ENCODE measurements around the gene CES4A. TPM values are rescaled to one million over a fixed set of nuclear protein-coding genes. Genes with fewer than 3 reads are reported as not detected.

The CES4A gene
- total and polyA plus RNA-seq, 2 of the 13 experiments (the other 11 are each of a cell fraction or from before 2014, with no cell fraction given), result 0.09 to 0.17 TPM

DNA sequence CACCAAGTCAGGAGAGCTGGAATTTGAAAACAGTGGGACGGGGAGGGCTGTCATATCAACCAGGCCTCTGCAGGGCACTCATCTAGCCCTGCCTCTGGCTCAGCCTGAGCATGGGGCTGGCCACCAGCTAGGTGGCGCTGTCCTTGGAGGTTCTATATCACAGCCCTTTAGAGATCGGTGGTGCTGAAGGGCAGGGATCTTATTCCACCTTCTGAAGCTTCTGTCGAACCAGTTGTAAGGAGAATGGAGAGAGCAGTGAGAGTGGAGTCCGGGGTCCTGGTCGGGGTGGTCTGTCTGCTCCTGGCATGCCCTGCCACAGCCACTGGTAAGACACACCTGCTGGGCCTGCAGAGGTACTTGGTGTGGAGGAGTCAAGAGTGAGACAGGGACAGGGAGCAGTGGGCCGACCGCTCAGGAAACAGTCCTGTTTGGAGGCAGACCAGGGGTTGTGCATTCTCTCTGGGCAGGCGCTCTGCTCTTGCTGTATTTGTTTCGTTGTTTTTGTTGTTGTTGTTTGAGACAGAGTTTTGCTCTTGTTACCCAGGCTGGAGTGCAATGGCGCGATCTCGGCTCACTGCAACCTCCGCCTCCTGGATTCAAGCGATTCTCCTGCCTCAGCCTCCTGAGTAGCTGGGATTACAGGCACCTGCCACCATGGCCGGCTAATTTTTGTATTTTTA lies 27.2 kb upstream of the CES4A start, which contains the start of gene CES3 (continued):
- no peak for TF ChIP-seq NFRKB (IDR thresholded peaks at IDR 0.05)
- TF ChIP-seq NR2F1 (CRISPR knock-in tag; IDR thresholded peaks at IDR 0.05), result no peak
- no peak for TF ChIP-seq KLF13 (CRISPR knock-in tag; IDR thresholded peaks at IDR 0.05)
- no peak for TF ChIP-seq SKI (IDR thresholded peaks at IDR 0.05; ENCODE audit: partially characterized antibody)
- TF ChIP-seq MTF1 (CRISPR knock-in tag; IDR thresholded peaks at IDR 0.05), result no peak
- TF ChIP-seq, protein P1, sequence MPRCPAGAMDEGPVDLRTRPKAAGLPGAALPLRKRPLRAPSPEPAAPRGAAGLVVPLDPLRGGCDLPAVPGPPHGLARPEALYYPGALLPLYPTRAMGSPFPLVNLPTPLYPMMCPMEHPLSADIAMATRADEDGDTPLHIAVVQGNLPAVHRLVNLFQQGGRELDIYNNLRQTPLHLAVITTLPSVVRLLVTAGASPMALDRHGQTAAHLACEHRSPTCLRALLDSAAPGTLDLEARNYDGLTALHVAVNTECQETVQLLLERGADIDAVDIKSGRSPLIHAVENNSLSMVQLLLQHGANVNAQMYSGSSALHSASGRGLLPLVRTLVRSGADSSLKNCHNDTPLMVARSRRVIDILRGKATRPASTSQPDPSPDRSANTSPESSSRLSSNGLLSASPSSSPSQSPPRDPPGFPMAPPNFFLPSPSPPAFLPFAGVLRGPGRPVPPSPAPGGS (CRISPR knock-in tag; IDR thresholded peaks at IDR 0.05), result no peak; the same call in 1 of the 2 replicates
- TF ChIP-seq PTBP1 (IDR thresholded peaks at IDR 0.05; ENCODE audit: low read depth, low read length, poor library complexity, severe bottlenecking), result no peak
- TF ChIP-seq HMG20A (CRISPR knock-in tag; IDR thresholded peaks at IDR 0.05; ENCODE audit: borderline replicate concordance), result 0 out of 2 replicates have a peak, but pooled peaks have one; percentile 11
- 0 out of 2 replicates have a peak, but pooled peaks have one; percentile 33 for TF ChIP-seq ZBTB7B (CRISPR knock-in tag; IDR thresholded peaks at IDR 0.05)
- no peak for TF ChIP-seq CEBPZ (IDR thresholded peaks at IDR 0.05; ENCODE audit: low read length)
- TF ChIP-seq CHD4 (IDR thresholded peaks at IDR 0.05; ENCODE audit: borderline replicate concordance, low read length), result no peak
- TF ChIP-seq ZC3H13 (CRISPR knock-in tag; IDR thresholded peaks at IDR 0.05), result no peak
- no peak for TF ChIP-seq ZNF549 (CRISPR knock-in tag; IDR thresholded peaks at IDR 0.05)
- TF ChIP-seq, protein P2, sequence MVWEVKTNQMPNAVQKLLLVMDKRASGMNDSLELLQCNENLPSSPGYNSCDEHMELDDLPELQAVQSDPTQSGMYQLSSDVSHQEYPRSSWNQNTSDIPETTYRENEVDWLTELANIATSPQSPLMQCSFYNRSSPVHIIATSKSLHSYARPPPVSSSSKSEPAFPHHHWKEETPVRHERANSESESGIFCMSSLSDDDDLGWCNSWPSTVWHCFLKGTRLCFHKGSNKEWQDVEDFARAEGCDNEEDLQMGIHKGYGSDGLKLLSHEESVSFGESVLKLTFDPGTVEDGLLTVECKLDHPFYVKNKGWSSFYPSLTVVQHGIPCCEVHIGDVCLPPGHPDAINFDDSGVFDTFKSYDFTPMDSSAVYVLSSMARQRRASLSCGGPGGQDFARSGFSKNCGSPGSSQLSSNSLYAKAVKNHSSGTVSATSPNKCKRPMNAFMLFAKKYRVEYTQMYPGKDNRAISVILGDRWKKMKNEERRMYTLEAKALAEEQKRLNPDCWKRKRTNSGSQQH (CRISPR knock-in tag; IDR thresholded peaks at IDR 0.05; ENCODE audit: low read depth), result no peak
- TF ChIP-seq TIGD3 (CRISPR knock-in tag; IDR thresholded peaks at IDR 0.05; ENCODE audit: borderline replicate concordance), result no peak
- peak; percentile 71; the same call in 1 of the 2 replicates for TF ChIP-seq THAP11 (CRISPR knock-in tag; IDR thresholded peaks at IDR 0.05)
- peak; percentile 15; the same call in 1 of the 2 replicates for TF ChIP-seq SOX5 (CRISPR knock-in tag; IDR thresholded peaks at IDR 0.05; ENCODE audit: borderline replicate concordance)
- peak; percentile 53; the same call in 1 of the 2 replicates for TF ChIP-seq HDAC1 (CRISPR knock-in tag; IDR thresholded peaks at IDR 0.05)
- TF ChIP-seq SIX4 (CRISPR knock-in tag; IDR thresholded peaks at IDR 0.05), result no peak
- TF ChIP-seq ZZZ3 (CRISPR knock-in tag; IDR thresholded peaks at IDR 0.05; ENCODE audit: borderline replicate concordance), result peak; percentile 46; the same call in 1 of the 2 replicates
- TF ChIP-seq, protein P3, sequence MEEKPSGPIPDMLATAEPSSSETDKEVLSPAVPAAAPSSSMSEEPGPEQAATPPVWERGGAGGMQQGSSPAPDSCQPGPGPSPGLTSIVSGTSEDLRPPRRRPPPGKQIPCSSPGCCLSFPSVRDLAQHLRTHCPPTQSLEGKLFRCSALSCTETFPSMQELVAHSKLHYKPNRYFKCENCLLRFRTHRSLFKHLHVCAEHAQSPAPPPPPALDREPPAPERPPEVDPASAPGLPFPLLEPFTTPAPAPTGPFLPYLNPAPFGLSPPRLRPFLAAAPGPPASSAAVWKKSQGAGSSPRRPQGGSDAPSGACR (CRISPR knock-in tag; IDR thresholded peaks at IDR 0.05), result 0 out of 2 replicates have a peak, but pooled peaks have one; percentile 68
- TF ChIP-seq SALL2 (CRISPR knock-in tag; IDR thresholded peaks at IDR 0.05), result peak; percentile 74; the same call in 1 of the 2 replicates
- TF ChIP-seq ZMYM4 (CRISPR knock-in tag; IDR thresholded peaks at IDR 0.05), result peak; percentile 66
